ENCODE results near the gene PPP2R1B.

PPP2R1B gene

GRCh38 chr11:111762981-111763643 is 3.1 kb downstream of the PPP2R1B start:
- no peak for TF ChIP-seq CTCF (IDR thresholded peaks at IDR 0.05; ENCODE audit: low read depth, low read length, missing control alignments)
- no peak overlapping the region for H3K4me3 ChIP-seq (ENCODE audit: low read depth, low read length)
- no peak for DNase-seq (ENCODE audit: low read depth)

- no peak for DNase-seq (ENCODE audit: low read depth)
- TF ChIP-seq CTCF (IDR thresholded peaks at IDR 0.05; ENCODE audit: low read depth, low read length, missing control alignments), result no peak
- no peak overlapping the region for H3K4me3 ChIP-seq (ENCODE audit: low read depth, low read length)
Measured at GRCh38 chr11:111762526-111762925, 3.7 kb downstream of the PPP2R1B start.

- H3K4me3 ChIP-seq (ENCODE audit: low read depth, low read length), result no peak overlapping the region
Measured at GRCh38 chr11:111761036-111761435, 5.2 kb downstream of the PPP2R1B start.

GRCh38 chr11:111759778-111760407 is 6.3 kb downstream of the PPP2R1B start:
- no peak for DNase-seq (ENCODE audit: low read depth)
- TF ChIP-seq CTCF (IDR thresholded peaks at IDR 0.05; ENCODE audit: low read depth, low read length, missing control alignments), result no peak
- no peak overlapping the region for H3K4me3 ChIP-seq (ENCODE audit: low read depth, low read length)

More at GRCh38 chr11:111761036-111761435, 5.2 kb downstream of the PPP2R1B start:
- no peak for TF ChIP-seq CTCF (IDR thresholded peaks at IDR 0.05; ENCODE audit: low read depth, low read length, missing control alignments)
- DNase-seq (ENCODE audit: low read depth), result no peak

GRCh38 chr11:111759376-111759775 is 6.8 kb downstream of the PPP2R1B start:
- H3K4me3 ChIP-seq (ENCODE audit: low read depth, low read length), result no peak overlapping the region
- TF ChIP-seq CTCF (IDR thresholded peaks at IDR 0.05; ENCODE audit: low read depth, low read length, missing control alignments), result no peak

GRCh38 chr11:111756097-111756496 is 10.1 kb downstream of the PPP2R1B start:
- no peak for DNase-seq (ENCODE audit: low read depth)
- no peak for TF ChIP-seq CTCF (IDR thresholded peaks at IDR 0.05; ENCODE audit: low read depth, low read length, missing control alignments)
- H3K4me3 ChIP-seq (ENCODE audit: low read depth, low read length), result no peak overlapping the region

More at GRCh38 chr11:111759376-111759775, 6.8 kb downstream of the PPP2R1B start:
- DNase-seq (ENCODE audit: low read depth), result no peak

GRCh38 chr11:111749646-111750045 is 16.5 kb downstream of the PPP2R1B start:
- no peak for TF ChIP-seq CTCF (IDR thresholded peaks at IDR 0.05; ENCODE audit: low read depth, low read length, missing control alignments)
- no peak for DNase-seq (ENCODE audit: low read depth)
- H3K4me3 ChIP-seq (ENCODE audit: low read depth, low read length), result no peak overlapping the region

All from GM12864 (cell line).